Inferior parietal cortex (tissue), 1 donor: ENCODE data around the gene INF2.

ENCODE experiments used
- DNase-seq: peaks from one replicate; pipeline ENCODE4 v3.0.0-alpha.2; 2016; ENCODE audit errors: extremely low spot score

INF2 gene

DNA sequence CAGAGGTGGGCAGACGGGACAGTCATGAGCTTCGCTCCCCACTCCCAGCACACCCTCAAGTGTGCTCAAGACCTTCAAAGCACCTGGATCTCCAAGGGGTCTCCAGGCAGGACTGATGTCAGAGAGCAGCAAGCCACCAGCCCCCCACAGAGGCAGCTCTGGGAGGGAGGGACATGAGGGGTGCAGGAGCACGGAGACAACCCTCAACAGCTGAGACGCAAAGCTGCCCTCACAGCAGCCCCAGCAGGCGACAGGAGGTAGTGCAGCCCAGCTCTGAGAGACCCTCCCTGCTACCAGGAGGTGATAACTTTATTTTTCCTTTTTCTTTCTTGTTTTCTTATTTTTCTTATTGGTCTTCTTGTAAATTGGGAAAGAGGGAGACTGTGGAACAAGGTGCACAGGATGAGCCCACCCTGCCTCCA lies 81.4 kb downstream of the INF2 start:
- DNase-seq, result no peak

DNA sequence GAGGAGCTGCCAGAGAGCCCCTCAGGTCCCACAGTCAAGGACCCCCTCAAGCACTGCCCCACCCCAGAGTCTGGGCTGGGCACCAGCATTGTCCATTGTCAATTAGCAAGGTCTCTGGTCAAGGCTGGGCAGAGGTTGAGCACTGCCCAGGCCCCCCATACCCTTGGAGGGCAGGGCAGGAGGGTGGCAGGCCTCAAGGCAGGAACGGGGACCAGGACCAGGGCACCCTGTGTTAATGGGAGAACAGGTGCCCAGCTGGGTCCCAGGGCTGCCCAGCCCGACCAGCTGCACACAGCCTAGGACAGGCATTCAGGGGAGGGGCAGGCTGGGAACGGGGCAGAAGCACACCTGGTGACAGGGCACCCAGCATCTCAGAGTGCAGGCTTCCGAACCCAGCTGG lies 82.0 kb downstream of the INF2 start:
- DNase-seq, result no peak
